ENCODE measurements around the gene DLG2. TPM values are rescaled to one million over a fixed set of nuclear protein-coding genes. Genes with fewer than 3 reads are reported as not detected.

DLG2 gene
- total RNA-seq, 4 donors from 2014 or later, result 0.18 to 8.3 (median 2.5) TPM

- Histone ChIP-seq H3K36me3 (no peaks in the 10 kb centered on the region), H3K27me3 (no peaks in the 10 kb centered on the region), H3K9me3 (no peaks in the 10 kb centered on the region), H3K4me1 (no peaks in the 10 kb centered on the region), H3K27ac (no peak overlapping the region), H3K4me3 (no peak overlapping the region)
- TF ChIP-seq CTCF (IDR thresholded peaks at IDR 0.05), result no peak
- TF ChIP-seq POLR2A (IDR thresholded peaks at IDR 0.05), result no peak
- DNase-seq, result no peak
These were observed 1904.6 kb downstream of the DLG2 start for GRCh38 chr11:83722392-83723119.

GRCh38 chr11:83721263-83721662, 1905.9 kb downstream of the DLG2 start:
- Histone ChIP-seq H3K27me3 (no peaks in the 10 kb centered on the region), H3K4me3 (no peak overlapping the region), H3K4me1 (no peaks in the 10 kb centered on the region), H3K36me3 (no peaks in the 10 kb centered on the region), H3K27ac (no peak overlapping the region), H3K9me3 (no peaks in the 10 kb centered on the region)
- no peak for DNase-seq
- TF ChIP-seq CTCF (IDR thresholded peaks at IDR 0.05) (no peak), POLR2A (IDR thresholded peaks at IDR 0.05) (no peak)

- Histone ChIP-seq H3K4me3 (no peak overlapping the region), H3K9me3 (no peaks in the 10 kb centered on the region), H3K27ac (no peak overlapping the region), H3K27me3 (no peaks in the 10 kb centered on the region), H3K36me3 (no peaks in the 10 kb centered on the region), H3K4me1 (no peaks in the 10 kb centered on the region)
- TF ChIP-seq CTCF (IDR thresholded peaks at IDR 0.05) (no peak), POLR2A (IDR thresholded peaks at IDR 0.05) (no peak)
- DNase-seq, result no peak
These were observed 1906.5 kb downstream of the DLG2 start for GRCh38 chr11:83720675-83721074.

- H3K27me3 ChIP-seq, result no peaks in the 10 kb centered on the region
- H3K27ac ChIP-seq, result no peak overlapping the region
- no peak for DNase-seq
- H3K36me3 ChIP-seq, result no peaks in the 10 kb centered on the region
- TF ChIP-seq CTCF (IDR thresholded peaks at IDR 0.05) (no peak), POLR2A (IDR thresholded peaks at IDR 0.05) (no peak)
- H3K4me1 ChIP-seq, result no peaks in the 10 kb centered on the region
- no peaks in the 10 kb centered on the region for H3K9me3 ChIP-seq
- no peak overlapping the region for H3K4me3 ChIP-seq
These were observed 1909.6 kb downstream of the DLG2 start for GRCh38 chr11:83717537-83717936.

GRCh38 chr11:83715927-83716535, 1911.1 kb downstream of the DLG2 start:
- no peaks in the 10 kb centered on the region for H3K9me3 ChIP-seq
- no peak for TF ChIP-seq CTCF (IDR thresholded peaks at IDR 0.05)
- no peak for TF ChIP-seq POLR2A (IDR thresholded peaks at IDR 0.05)
- no peak for DNase-seq
- no peaks in the 10 kb centered on the region for H3K36me3 ChIP-seq
- no peaks in the 10 kb centered on the region for H3K4me1 ChIP-seq
- H3K27ac ChIP-seq, result no peak overlapping the region
- H3K27me3 ChIP-seq, result no peaks in the 10 kb centered on the region
- no peak overlapping the region for H3K4me3 ChIP-seq
